GM23338 (cell line): ENCODE measurements around the gene NHLH1. TPM values are rescaled to one million over a fixed set of nuclear protein-coding genes. Genes with fewer than 3 reads are reported as not detected.

Experiments used
- ATAC-seq: fragments of 200-7000 bp; cut with Tn5 transposase; 3 replicates; pipeline ENCODE4 v1.9.1; 2020
- DNase-seq: peaks from one replicate; pipeline ENCODE4 v3.0.0-alpha.2; 2015; ENCODE audit warnings: low spot score
- H2AFZ ChIP-seq: fragments of 200-600 bp; sonication (generic); 2 replicates; pipeline ENCODE4 v1.8.0; 2016; ENCODE audit warnings: antibody characterized with exemption, mild to moderate bottlenecking, moderate library complexity
- H3F3A ChIP-seq: fragments of 200-600 bp; sonication (generic); replicated peaks from 2 replicates; pipeline ENCODE4 v1.8.0; 2017; ENCODE audit warnings: antibody characterized with exemption, mixed run types, low read depth
- H3K27ac ChIP-seq: fragments of 200-600 bp; sonication (generic); 2 replicates; pipeline ENCODE4 v1.6.1; 2016; ENCODE audit warnings: low read depth
- H3K27me3 ChIP-seq: fragments of 200-600 bp; sonication (generic); 2 replicates; pipeline ENCODE4 v1.8.0; 2016; ENCODE audit warnings: mild to moderate bottlenecking, mixed run types, moderate library complexity; ENCODE audit not compliant: insufficient read depth
- H3K36me3 ChIP-seq: fragments of 200-600 bp; sonication (generic); 2 replicates; pipeline ENCODE4 v1.8.0; 2016; ENCODE audit warnings: mild to moderate bottlenecking; ENCODE audit not compliant: insufficient read depth
- H3K4me1 ChIP-seq: fragments of 200-600 bp; sonication (generic); 2 replicates; pipeline ENCODE4 v1.8.0; 2016; ENCODE audit warnings: mild to moderate bottlenecking, moderate library complexity; ENCODE audit not compliant: insufficient read depth
- H3K4me2 ChIP-seq: fragments of 200-600 bp; sonication (generic); 2 replicates; pipeline ENCODE4 v1.7.1; 2017; ENCODE audit warnings: mixed run types
- H3K4me3 ChIP-seq: fragments of 200-600 bp; sonication (generic); 2 replicates; pipeline ENCODE4 v1.6.1; 2016; ENCODE audit warnings: mixed run types
- H3K79me2 ChIP-seq: fragments of 200-600 bp; sonication (generic); replicated peaks from 2 replicates; pipeline ENCODE4 v1.8.0; 2017; ENCODE audit warnings: mild to moderate bottlenecking; ENCODE audit not compliant: insufficient read depth
- H3K9me2 ChIP-seq: fragments of 200-600 bp; sonication (generic); 2 replicates; pipeline ENCODE4 v1.8.0; 2017; ENCODE audit not compliant: insufficient read depth
- H4K20me1 ChIP-seq: fragments of 200-600 bp; sonication (generic); replicated peaks from 2 replicates; pipeline ENCODE4 v1.8.0; 2017; ENCODE audit warnings: mild to moderate bottlenecking; ENCODE audit not compliant: insufficient read depth
- H3K27ac Mint-ChIP-seq: 2 replicates; pipeline ENCODE4 v1.8.0; 2020; ENCODE audit warnings: inconsistent platforms, mild to moderate bottlenecking, moderate library complexity, mixed read lengths
- H3K27me3 Mint-ChIP-seq: 3 replicates; pipeline ENCODE4 v1.8.0; 2022; ENCODE audit warnings: low read depth, mild to moderate bottlenecking, moderate library complexity, mixed read lengths, inconsistent platforms; ENCODE audit not compliant: insufficient read depth, poor library complexity
- H3K36me3 Mint-ChIP-seq: 3 replicates; pipeline ENCODE4 v1.8.0; 2021; ENCODE audit warnings: low read depth, mild to moderate bottlenecking, inconsistent platforms, moderate library complexity, mixed read lengths
- H3K4me1 Mint-ChIP-seq: 3 replicates; pipeline ENCODE4 v1.8.0; 2020; ENCODE audit warnings: mild to moderate bottlenecking, inconsistent platforms, mixed read lengths
- H3K4me3 Mint-ChIP-seq: 3 replicates; pipeline ENCODE4 v1.8.0; 2021; ENCODE audit warnings: moderate library complexity, mild to moderate bottlenecking, inconsistent platforms, mixed read lengths
- H3K9me3 Mint-ChIP-seq: 3 replicates; pipeline ENCODE4 v1.8.0; 2020; ENCODE audit warnings: moderate library complexity, mild to moderate bottlenecking, inconsistent platforms, mixed read lengths
- EZH2 ChIP-seq: fragments of 200-600 bp; sonication (generic); IDR thresholded peaks from one replicate; pipeline ENCODE4 v1.8.0; 2017; ENCODE audit warnings: antibody characterized with exemption, mild to moderate bottlenecking, low read depth; ENCODE audit not compliant: unreplicated experiment
- POLR2AphosphoS5 ChIP-seq: IDR thresholded peaks from 2 replicates; pipeline ENCODE4 v1.6.1; 2016; ENCODE audit warnings: antibody characterized with exemption, low read depth
- STAT1 ChIP-seq: IDR thresholded peaks from one replicate; pipeline ENCODE4 v1.6.1; 2016; ENCODE audit warnings: antibody characterized with exemption; ENCODE audit not compliant: unreplicated experiment
- polyA plus RNA-seq: library from polyadenylated mRNA; unstranded; fragments of >200 nt; fragmentation: Nextera tagmentation; extraction: Ambion mirVana; gene quantifications from 2 replicates; pipeline ENCODE4 v1.2.1, GENCODE V29; 2016
- total RNA-seq: library from RNA; depleted of rRNA; stranded (reverse); fragments of >200 nt; shearing (Covaris generic); gene quantifications from 2 replicates; pipeline ENCODE4 v1.2.3, GENCODE V29; 2014
- TF ChIP-seq, protein P1 (sequence below): fragments of 250-450 bp; sonication (Bioruptor Pico); IDR thresholded peaks from 2 replicates; pipeline ENCODE4 v1.5.0; 2020; ENCODE audit warnings: mild to moderate bottlenecking, moderate library complexity
- TF ChIP-seq, protein P2 (sequence below), 2 experiments: fragments of 200-600 bp in 1 of 2; sonication (generic) in 1 of 2; conservative IDR thresholded peaks; 2 replicates each; pipeline versions ENCODE4 v1.5.1 to v1.6.1; 2016 to 2017; ENCODE audit warnings: antibody characterized with exemption in 2 of 2, low read depth in 2 of 2, mild to moderate bottlenecking in 2 of 2, moderate library complexity in 1 of 2

The NHLH1 gene
- total and polyA plus RNA-seq, 2 experiments from 2014 or later, result 0.69 to 0.89 TPM

DNA sequence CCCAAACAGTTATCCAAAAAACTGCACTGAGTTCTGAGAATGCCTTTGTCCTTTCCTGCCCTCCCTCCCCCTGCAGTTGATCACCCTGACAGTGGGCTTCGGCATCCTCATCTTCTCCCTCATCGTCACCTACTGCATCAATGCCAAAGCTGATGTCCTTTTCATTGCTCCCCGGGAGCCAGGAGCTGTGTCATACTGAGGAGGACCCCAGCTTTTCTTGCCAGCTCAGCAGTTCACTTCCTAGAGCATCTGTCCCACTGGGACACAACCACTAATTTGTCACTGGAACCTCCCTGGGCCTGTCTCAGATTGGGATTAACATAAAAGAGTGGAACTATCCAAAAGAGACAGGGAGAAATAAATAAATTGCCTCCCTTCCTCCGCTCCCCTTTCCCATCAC, 8.8 kb upstream of the NHLH1 start:
- Histone ChIP-seq H3K79me2 (no peaks in the 10 kb centered on the region), H3F3A (no peaks in the 10 kb centered on the region), H3K4me1 (peaks cover 15% of the 10 kb centered on the region), H2AFZ (no peak overlapping the region), H3K27ac (no peak overlapping the region), H3K27me3 (no peaks in the 10 kb centered on the region), H3K36me3 (peaks cover 33% of the 10 kb centered on the region), H3K9me2 (no peaks in the 10 kb centered on the region), H3K4me3 (no peak overlapping the region), H3K4me2 (no peak overlapping the region), H4K20me1 (no peaks in the 10 kb centered on the region)
- Mint-ChIP-seq H3K27me3 (peaks cover 6% of the 10 kb centered on the region), H3K27ac (no peak overlapping the region), H3K4me1 (peaks cover 22% of the 10 kb centered on the region), H3K36me3 (peaks cover 75% of the 10 kb centered on the region), H3K9me3 (no peaks in the 10 kb centered on the region), H3K4me3 (no peak overlapping the region)
- TF ChIP-seq STAT1 (no peak), EZH2 (no peak), POLR2AphosphoS5 (no peak)
- TF ChIP-seq, protein P1, sequence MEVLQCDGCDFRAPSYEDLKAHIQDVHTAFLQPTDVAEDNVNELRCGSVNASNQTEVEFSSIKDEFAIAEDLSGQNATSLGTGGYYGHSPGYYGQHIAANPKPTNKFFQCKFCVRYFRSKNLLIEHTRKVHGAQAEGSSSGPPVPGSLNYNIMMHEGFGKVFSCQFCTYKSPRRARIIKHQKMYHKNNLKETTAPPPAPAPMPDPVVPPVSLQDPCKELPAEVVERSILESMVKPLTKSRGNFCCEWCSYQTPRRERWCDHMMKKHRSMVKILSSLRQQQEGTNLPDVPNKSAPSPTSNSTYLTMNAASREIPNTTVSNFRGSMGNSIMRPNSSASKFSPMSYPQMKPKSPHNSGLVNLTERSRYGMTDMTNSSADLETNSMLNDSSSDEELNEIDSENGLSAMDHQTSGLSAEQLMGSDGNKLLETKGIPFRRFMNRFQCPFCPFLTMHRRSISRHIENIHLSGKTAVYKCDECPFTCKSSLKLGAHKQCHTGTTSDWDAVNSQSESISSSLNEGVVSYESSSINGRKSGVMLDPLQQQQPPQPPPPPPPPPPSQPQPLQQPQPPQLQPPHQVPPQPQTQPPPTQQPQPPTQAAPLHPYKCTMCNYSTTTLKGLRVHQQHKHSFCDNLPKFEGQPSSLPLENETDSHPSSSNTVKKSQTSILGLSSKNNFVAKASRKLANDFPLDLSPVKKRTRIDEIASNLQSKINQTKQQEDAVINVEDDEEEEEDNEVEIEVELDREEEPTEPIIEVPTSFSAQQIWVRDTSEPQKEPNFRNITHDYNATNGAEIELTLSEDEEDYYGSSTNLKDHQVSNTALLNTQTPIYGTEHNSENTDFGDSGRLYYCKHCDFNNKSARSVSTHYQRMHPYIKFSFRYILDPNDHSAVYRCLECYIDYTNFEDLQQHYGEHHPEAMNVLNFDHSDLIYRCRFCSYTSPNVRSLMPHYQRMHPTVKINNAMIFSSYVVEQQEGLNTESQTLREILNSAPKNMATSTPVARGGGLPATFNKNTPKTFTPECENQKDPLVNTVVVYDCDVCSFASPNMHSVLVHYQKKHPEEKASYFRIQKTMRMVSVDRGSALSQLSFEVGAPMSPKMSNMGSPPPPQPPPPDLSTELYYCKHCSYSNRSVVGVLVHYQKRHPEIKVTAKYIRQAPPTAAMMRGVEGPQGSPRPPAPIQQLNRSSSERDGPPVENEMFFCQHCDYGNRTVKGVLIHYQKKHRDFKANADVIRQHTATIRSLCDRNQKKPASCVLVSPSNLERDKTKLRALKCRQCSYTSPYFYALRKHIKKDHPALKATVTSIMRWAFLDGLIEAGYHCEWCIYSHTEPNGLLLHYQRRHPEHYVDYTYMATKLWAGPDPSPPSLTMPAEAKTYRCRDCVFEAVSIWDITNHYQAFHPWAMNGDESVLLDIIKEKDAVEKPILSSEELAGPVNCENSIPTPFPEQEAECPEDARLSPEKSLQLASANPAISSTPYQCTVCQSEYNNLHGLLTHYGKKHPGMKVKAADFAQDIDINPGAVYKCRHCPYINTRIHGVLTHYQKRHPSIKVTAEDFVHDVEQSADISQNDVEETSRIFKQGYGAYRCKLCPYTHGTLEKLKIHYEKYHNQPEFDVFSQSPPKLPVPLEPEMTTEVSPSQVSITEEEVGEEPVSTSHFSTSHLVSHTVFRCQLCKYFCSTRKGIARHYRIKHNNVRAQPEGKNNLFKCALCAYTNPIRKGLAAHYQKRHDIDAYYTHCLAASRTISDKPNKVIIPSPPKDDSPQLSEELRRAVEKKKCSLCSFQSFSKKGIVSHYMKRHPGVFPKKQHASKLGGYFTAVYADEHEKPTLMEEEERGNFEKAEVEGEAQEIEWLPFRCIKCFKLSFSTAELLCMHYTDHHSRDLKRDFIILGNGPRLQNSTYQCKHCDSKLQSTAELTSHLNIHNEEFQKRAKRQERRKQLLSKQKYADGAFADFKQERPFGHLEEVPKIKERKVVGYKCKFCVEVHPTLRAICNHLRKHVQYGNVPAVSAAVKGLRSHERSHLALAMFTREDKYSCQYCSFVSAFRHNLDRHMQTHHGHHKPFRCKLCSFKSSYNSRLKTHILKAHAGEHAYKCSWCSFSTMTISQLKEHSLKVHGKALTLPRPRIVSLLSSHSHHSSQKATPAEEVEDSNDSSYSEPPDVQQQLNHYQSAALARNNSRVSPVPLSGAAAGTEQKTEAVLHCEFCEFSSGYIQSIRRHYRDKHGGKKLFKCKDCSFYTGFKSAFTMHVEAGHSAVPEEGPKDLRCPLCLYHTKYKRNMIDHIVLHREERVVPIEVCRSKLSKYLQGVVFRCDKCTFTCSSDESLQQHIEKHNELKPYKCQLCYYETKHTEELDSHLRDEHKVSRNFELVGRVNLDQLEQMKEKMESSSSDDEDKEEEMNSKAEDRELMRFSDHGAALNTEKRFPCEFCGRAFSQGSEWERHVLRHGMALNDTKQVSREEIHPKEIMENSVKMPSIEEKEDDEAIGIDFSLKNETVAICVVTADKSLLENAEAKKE (CRISPR knock-in tag), result no peak
- TF ChIP-seq, protein P2, sequence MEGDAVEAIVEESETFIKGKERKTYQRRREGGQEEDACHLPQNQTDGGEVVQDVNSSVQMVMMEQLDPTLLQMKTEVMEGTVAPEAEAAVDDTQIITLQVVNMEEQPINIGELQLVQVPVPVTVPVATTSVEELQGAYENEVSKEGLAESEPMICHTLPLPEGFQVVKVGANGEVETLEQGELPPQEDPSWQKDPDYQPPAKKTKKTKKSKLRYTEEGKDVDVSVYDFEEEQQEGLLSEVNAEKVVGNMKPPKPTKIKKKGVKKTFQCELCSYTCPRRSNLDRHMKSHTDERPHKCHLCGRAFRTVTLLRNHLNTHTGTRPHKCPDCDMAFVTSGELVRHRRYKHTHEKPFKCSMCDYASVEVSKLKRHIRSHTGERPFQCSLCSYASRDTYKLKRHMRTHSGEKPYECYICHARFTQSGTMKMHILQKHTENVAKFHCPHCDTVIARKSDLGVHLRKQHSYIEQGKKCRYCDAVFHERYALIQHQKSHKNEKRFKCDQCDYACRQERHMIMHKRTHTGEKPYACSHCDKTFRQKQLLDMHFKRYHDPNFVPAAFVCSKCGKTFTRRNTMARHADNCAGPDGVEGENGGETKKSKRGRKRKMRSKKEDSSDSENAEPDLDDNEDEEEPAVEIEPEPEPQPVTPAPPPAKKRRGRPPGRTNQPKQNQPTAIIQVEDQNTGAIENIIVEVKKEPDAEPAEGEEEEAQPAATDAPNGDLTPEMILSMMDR (conservative IDR thresholded peaks at IDR 0.05; ENCODE audit: low read depth in 2 of 2), result no peak
- ATAC-seq (no peak), DNase-seq (no peak)
